Testis (tissue), 3 donors: ENCODE measurements around the gene MT4. TPM values are rescaled to one million over a fixed set of nuclear protein-coding genes. Genes with fewer than 3 reads are reported as not detected.

Source experiments
- DNase-seq: peaks from one replicate; pipeline ENCODE4 v3.0.0-alpha.2; 2019
- H3K27ac ChIP-seq, 2 donors: fragments of 200-600 bp; sonication (generic); one replicate each; pipeline ENCODE4 v1.5.1; 2019
- H3K27me3 ChIP-seq: fragments of 200-600 bp; sonication (generic); one replicate; pipeline ENCODE4 v1.5.1; 2019
- H3K36me3 ChIP-seq: fragments of 200-600 bp; sonication (generic); one replicate; pipeline ENCODE4 v1.5.1; 2017; ENCODE audit warnings: low read depth; ENCODE audit errors: missing control alignments
- H3K4me1 ChIP-seq: fragments of 200-600 bp; sonication (generic); one replicate; pipeline ENCODE4 v1.5.1; 2019
- H3K4me3 ChIP-seq, 2 donors: fragments of 200-600 bp; sonication (generic); one replicate each; pipeline ENCODE4 v1.5.1; 2017 to 2019
- H3K9me3 ChIP-seq: fragments of 200-600 bp; sonication (generic); one replicate; pipeline ENCODE4 v1.5.1; 2017
- POLR2A ChIP-seq: fragments of 450-650 bp; IDR thresholded peaks from one replicate; pipeline ENCODE4 v1.6.1; 2017; ENCODE audit warnings: antibody characterized with exemption, mild to moderate bottlenecking, moderate library complexity
- WGBS, 2 donors: methylation state at CpG; one replicate each; pipeline ENCODE4 v1.1.5; 2018; 5-methylcytosine and 5-hydroxymethylcytosine counted together
- intact Hi-C: fragments of 100-400 bp; cut with DNase I; formaldehyde crosslinking; loops from one replicate; pipeline ENCODE4 v1.15.1; 2023; ENCODE audit warnings: low total_unique reads
- polyA plus RNA-seq: library from polyadenylated mRNA; stranded (reverse); fragments of 350-450 nt; fragmentation: Illumina TruSeq; extraction: RNeasy Lipid Tissue Mini Kit (QIAGEN cat#74804); gene quantifications from one replicate; pipeline ENCODE4 v1.2.3, GENCODE V29; 2014; ENCODE audit warnings: low read depth, low replicate concordance; ENCODE audit not compliant: insufficient read depth
- total RNA-seq, 2 donors: library from RNA; depleted of rRNA; stranded (reverse); fragments of >200 nt; gene quantifications; one replicate each; pipeline ENCODE4 v1.2.3, GENCODE V29; 2016
- TF ChIP-seq, protein P1 (sequence below), 3 experiments: fragments of 450-650 bp in 2 of 3; fragments of 200-600 bp in 1 of 3; sonication (generic) in 1 of 3; IDR thresholded peaks; one replicate each; pipeline ENCODE4 v1.5.1; 2016 to 2019; ENCODE audit warnings: antibody characterized with exemption in 3 of 3, mild to moderate bottlenecking in 2 of 3, moderate library complexity in 1 of 3

Gene MT4
- total and polyA plus RNA-seq, 3 donors from 2014 or later, result 2.3 TPM; not detected in 2

DNA sequence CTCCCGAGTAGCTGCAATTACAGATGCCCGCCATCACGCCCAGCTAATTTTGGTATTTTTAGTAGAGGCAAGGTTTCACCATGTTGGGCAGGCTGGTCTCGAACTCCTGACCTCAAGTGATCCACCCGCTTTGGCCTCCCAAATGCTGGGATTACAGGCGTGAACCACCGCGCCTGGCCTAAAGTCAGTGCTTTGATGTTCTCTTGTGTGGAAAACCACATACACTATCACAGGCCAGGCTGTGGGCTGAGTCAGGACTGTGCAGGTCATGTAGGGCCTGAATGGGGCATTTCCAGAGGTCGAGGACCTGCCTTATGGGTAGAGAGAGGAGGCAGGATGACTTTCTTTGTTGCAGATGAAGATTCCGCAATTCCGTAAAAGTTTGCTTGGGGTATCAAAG is 19.4 kb downstream of the MT4 start:
- Histone ChIP-seq H3K27ac (no peak overlapping the region), H3K36me3 (no peaks in the 10 kb centered on the region), H3K9me3 (no peaks in the 10 kb centered on the region), H3K4me3 (no peak overlapping the region), H3K4me1 (no peaks in the 10 kb centered on the region), H3K27me3 (no peaks in the 10 kb centered on the region)
- intact Hi-C loops, result loop anchor here (10.0 kb wide), 1 partner anchor 121 kb away; no protein-coding TSS in a partner anchor
- no peak for DNase-seq
- no peak for TF ChIP-seq POLR2A
- TF ChIP-seq, protein P1, sequence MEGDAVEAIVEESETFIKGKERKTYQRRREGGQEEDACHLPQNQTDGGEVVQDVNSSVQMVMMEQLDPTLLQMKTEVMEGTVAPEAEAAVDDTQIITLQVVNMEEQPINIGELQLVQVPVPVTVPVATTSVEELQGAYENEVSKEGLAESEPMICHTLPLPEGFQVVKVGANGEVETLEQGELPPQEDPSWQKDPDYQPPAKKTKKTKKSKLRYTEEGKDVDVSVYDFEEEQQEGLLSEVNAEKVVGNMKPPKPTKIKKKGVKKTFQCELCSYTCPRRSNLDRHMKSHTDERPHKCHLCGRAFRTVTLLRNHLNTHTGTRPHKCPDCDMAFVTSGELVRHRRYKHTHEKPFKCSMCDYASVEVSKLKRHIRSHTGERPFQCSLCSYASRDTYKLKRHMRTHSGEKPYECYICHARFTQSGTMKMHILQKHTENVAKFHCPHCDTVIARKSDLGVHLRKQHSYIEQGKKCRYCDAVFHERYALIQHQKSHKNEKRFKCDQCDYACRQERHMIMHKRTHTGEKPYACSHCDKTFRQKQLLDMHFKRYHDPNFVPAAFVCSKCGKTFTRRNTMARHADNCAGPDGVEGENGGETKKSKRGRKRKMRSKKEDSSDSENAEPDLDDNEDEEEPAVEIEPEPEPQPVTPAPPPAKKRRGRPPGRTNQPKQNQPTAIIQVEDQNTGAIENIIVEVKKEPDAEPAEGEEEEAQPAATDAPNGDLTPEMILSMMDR (IDR thresholded peaks at IDR 0.05), result no peak
- WGBS, 2 donors, result 85 to 88% methylated on average over 11 of the region's 11 CpGs

- intact Hi-C loops, result loop anchor here (10.0 kb wide), 1 partner anchor 116 kb away; no protein-coding TSS in a partner anchor
- no peaks in the 10 kb centered on the region for H3K27me3 ChIP-seq
- no peaks in the 10 kb centered on the region for H3K9me3 ChIP-seq
- 40 to 44% methylated on average over 9 of the region's 9 CpGs for WGBS, 2 donors
- DNase-seq, result no peak
- peaks cover 9% of the 10 kb centered on the region for H3K4me1 ChIP-seq
- peak overlapping the region; percentile 32 to 51 for H3K4me3 ChIP-seq
- TF ChIP-seq, protein P1 (IDR thresholded peaks at IDR 0.05), result no peak
- TF ChIP-seq POLR2A, result no peak
- H3K36me3 ChIP-seq, result no peaks in the 10 kb centered on the region
- H3K27ac ChIP-seq, result no peak overlapping the region
Observed at GRCh38 chr16:56588781-56589140, 23.9 kb downstream of the MT4 start.

GRCh38 chr16:56589141-56590039 is 24.5 kb downstream of the MT4 start, which contains the start of gene MT3:
Gene MT3 (plus strand): TSS chr16:56589528. CDS start chr16:56589591, 63 bp downstream.
- Histone ChIP-seq H3K36me3 (no peaks in the 10 kb centered on the region), H3K27me3 (no peaks in the 10 kb centered on the region), H3K27ac (no peak within 1 kb of the TSS), H3K4me3 (peak within 1 kb of the TSS; percentile 32 to 51), H3K4me1 (peaks cover 9% of the 10 kb centered on the region), H3K9me3 (no peaks in the 10 kb centered on the region)
- TF ChIP-seq POLR2A, result no peak
- TF ChIP-seq, protein P1 (IDR thresholded peaks at IDR 0.05), result no peak
- 3 to 4% methylated on average over 55 to 66 of the region's 87 CpGs for WGBS, 2 donors
- DNase-seq, result peak; percentile 39
- intact Hi-C loops, result loop anchor here (10.0 kb wide), 1 partner anchor 115 kb away; no protein-coding TSS in a partner anchor

GRCh38 chr16:56591377-56592060 is 26.6 kb downstream of the MT4 start:
- intact Hi-C loops, result no loop called here
- peak; percentile 25 for DNase-seq

More at GRCh38 chr16:56591377-56592060, 26.6 kb downstream of the MT4 start:
- Histone ChIP-seq H3K4me1 (peaks cover 9% of the 10 kb centered on the region), H3K9me3 (no peaks in the 10 kb centered on the region), H3K36me3 (no peaks in the 10 kb centered on the region), H3K27me3 (no peaks in the 10 kb centered on the region), H3K4me3 (no peak overlapping the region), H3K27ac (no peak overlapping the region)
- TF ChIP-seq, protein P1 (IDR thresholded peaks at IDR 0.05), result no peak
- TF ChIP-seq POLR2A, result no peak
- 55 to 57% methylated on average over 4 of the region's 4 CpGs for WGBS, 2 donors
